Calu3 (cell line): Measurements from ENCODE around the gene SLC9A3. TPM values are rescaled to one million over a fixed set of nuclear protein-coding genes. Genes with fewer than 3 reads are reported as not detected.

Experiments
- BruUV-seq: library from RNA; stranded (reverse); fragments of 400-500 nt; replicated peaks from 2 replicates; lab custom pipeline; 2021; lab: Mats Ljungman, UMichigan
- CTCF ChIA-PET: fragments of 300-600 bp; sonication (Branson Sonifier 250); formaldehyde crosslinking; loops from one replicate; lab custom pipeline; 2022; ENCODE audit warnings: antibody characterized with exemption; lab: Charles Lee
- DNase-seq: peaks from one replicate; pipeline ENCODE4 v3.0.0; 2022
- H3K27ac Mint-ChIP-seq: one replicate; pipeline ENCODE4 v1.8.0; 2022; ENCODE audit warnings: mixed read lengths; ENCODE audit not compliant: unreplicated experiment
- H3K27me3 Mint-ChIP-seq: one replicate; pipeline ENCODE4 v1.8.0; 2022; ENCODE audit warnings: mixed read lengths; ENCODE audit not compliant: unreplicated experiment
- H3K36me3 Mint-ChIP-seq: one replicate; pipeline ENCODE4 v1.8.0; 2022; ENCODE audit warnings: mild to moderate bottlenecking, moderate library complexity, mixed read lengths; ENCODE audit not compliant: insufficient read depth, unreplicated experiment
- H3K4me1 Mint-ChIP-seq: one replicate; pipeline ENCODE4 v1.8.0; 2022; ENCODE audit warnings: mild to moderate bottlenecking, low read depth, mixed read lengths; ENCODE audit not compliant: unreplicated experiment
- H3K4me3 Mint-ChIP-seq: one replicate; pipeline ENCODE4 v1.8.0; 2022; ENCODE audit warnings: mild to moderate bottlenecking, low read depth, moderate library complexity, mixed read lengths; ENCODE audit not compliant: unreplicated experiment
- H3K9me3 Mint-ChIP-seq: one replicate; pipeline ENCODE4 v1.8.0; 2022; ENCODE audit warnings: low read depth, mixed read lengths; ENCODE audit not compliant: unreplicated experiment
- CTCF ChIP-seq: fragments of 200-600 bp; IDR thresholded peaks from one replicate; pipeline ENCODE4 v1.8.0; 2022; ENCODE audit warnings: antibody characterized with exemption; ENCODE audit not compliant: unreplicated experiment
- intact Hi-C: fragments of 100-400 bp; cut with micrococcal nuclease; formaldehyde crosslinking; loops from one replicate; pipeline ENCODE4 v1.10.0; 2022; ENCODE audit not compliant: unreplicated experiment
- total RNA-seq: library from RNA; stranded (reverse); gene quantifications from 2 replicates; pipeline ENCODE4 v1.2.3, GENCODE V29; 2022

SLC9A3 gene
- total RNA-seq, 1 experiment from 2014 or later = 1.1 TPM

GRCh38 chr5:465591-466403, 58.5 kb downstream of the SLC9A3 start:
- no peak for TF ChIP-seq CTCF
- intact Hi-C loops = no loop called here
- H3K36me3 Mint-ChIP-seq = peaks cover 42% of the 10 kb centered on the region
- DNase-seq = no peak
- CTCF ChIA-PET = no interaction called here
- H3K4me1 Mint-ChIP-seq = no peaks in the 10 kb centered on the region
- no peaks in the 10 kb centered on the region for H3K9me3 Mint-ChIP-seq
- no peak overlapping the region for H3K27ac Mint-ChIP-seq
- H3K27me3 Mint-ChIP-seq = no peaks in the 10 kb centered on the region
- H3K4me3 Mint-ChIP-seq = no peak overlapping the region
- no TSS peak for BruUV-seq

GRCh38 chr5:464843-465590, 59.2 kb downstream of the SLC9A3 start:
- Mint-ChIP-seq H3K27me3 (no peaks in the 10 kb centered on the region), H3K4me1 (peaks cover 3% of the 10 kb centered on the region), H3K36me3 (peaks cover 40% of the 10 kb centered on the region), H3K27ac (no peak overlapping the region), H3K9me3 (no peaks in the 10 kb centered on the region), H3K4me3 (no peak overlapping the region)
- no peak for TF ChIP-seq CTCF
- CTCF ChIA-PET = no interaction called here
- no TSS peak for BruUV-seq
- no peak for DNase-seq
- intact Hi-C loops = no loop called here

- Mint-ChIP-seq H3K36me3 (peaks cover 43% of the 10 kb centered on the region), H3K4me3 (no peak overlapping the region), H3K9me3 (no peaks in the 10 kb centered on the region), H3K4me1 (peaks cover 9% of the 10 kb centered on the region), H3K27me3 (no peaks in the 10 kb centered on the region), H3K27ac (no peak overlapping the region)
- intact Hi-C loops = no loop called here
- CTCF ChIA-PET = no interaction called here
- no peak for TF ChIP-seq CTCF
- DNase-seq = no peak
- BruUV-seq = no TSS peak
These were observed 59.8 kb downstream of the SLC9A3 start for GRCh38 chr5:464446-464842.

- no TSS peak for BruUV-seq
- peaks cover 47% of the 10 kb centered on the region for H3K36me3 Mint-ChIP-seq
- DNase-seq = no peak
- intact Hi-C loops = no loop called here
- H3K27ac Mint-ChIP-seq = no peak overlapping the region
- H3K4me1 Mint-ChIP-seq = peaks cover 14% of the 10 kb centered on the region
- no peaks in the 10 kb centered on the region for H3K27me3 Mint-ChIP-seq
- H3K9me3 Mint-ChIP-seq = no peaks in the 10 kb centered on the region
- TF ChIP-seq CTCF = no peak
- CTCF ChIA-PET = no interaction called here
- H3K4me3 Mint-ChIP-seq = no peak overlapping the region
These were observed 60.3 kb downstream of the SLC9A3 start for GRCh38 chr5:463952-464351.
